GM15510 (cell line): ENCODE measurements around the gene SF3B2.
A peak's percentile ranks its signal among the peaks of the same experiment; 100 is the strongest.

ENCODE experiments used
- POLR2A ChIP-seq: IDR thresholded peaks from 3 replicates; pipeline ENCODE4 v1.6.1; 2011; ENCODE audit warnings: borderline replicate concordance; ENCODE audit not compliant: insufficient read length; ENCODE audit errors: extremely low read depth

SF3B2 gene

GRCh38 chr11:66077927-66078326 is 25.8 kb downstream of the SF3B2 start:
- TF ChIP-seq POLR2A = no peak

- no peak for TF ChIP-seq POLR2A
These were observed 28.1 kb downstream of the SF3B2 start for GRCh38 chr11:66080055-66080817.

- peak; percentile 16 for TF ChIP-seq POLR2A
These were observed 29.3 kb downstream of the SF3B2 start for GRCh38 chr11:66081505-66081904.

GRCh38 chr11:66082946-66083698 is 31.0 kb downstream of the SF3B2 start:
- no peak for TF ChIP-seq POLR2A

GRCh38 chr11:66083767-66084166 is 31.6 kb downstream of the SF3B2 start:
- TF ChIP-seq POLR2A = no peak

- TF ChIP-seq POLR2A = no peak
These were observed 32.8 kb downstream of the SF3B2 start for GRCh38 chr11:66084821-66085475.

- TF ChIP-seq POLR2A = no peak
These were observed 35.2 kb downstream of the SF3B2 start for GRCh38 chr11:66087148-66087908.

- no peak for TF ChIP-seq POLR2A
These were observed 36.9 kb downstream of the SF3B2 start for GRCh38 chr11:66089067-66089466.

- TF ChIP-seq POLR2A = no peak
These were observed 38.1 kb downstream of the SF3B2 start for GRCh38 chr11:66090288-66090687.

- TF ChIP-seq POLR2A = no peak
These were observed 48.3 kb downstream of the SF3B2 start for GRCh38 chr11:66100272-66101065.

GRCh38 chr11:66101066-66101464 is 48.9 kb downstream of the SF3B2 start:
- no peak for TF ChIP-seq POLR2A

- no peak for TF ChIP-seq POLR2A
These were observed 52.0 kb downstream of the SF3B2 start for GRCh38 chr11:66104057-66104638.

GRCh38 chr11:66106786-66107599 is 54.8 kb downstream of the SF3B2 start:
- no peak for TF ChIP-seq POLR2A
